Fibroblast of villous mesenchyme (primary cell): Measurements from ENCODE around the gene RNU2-63P. TPM values are rescaled to one million over a fixed set of nuclear protein-coding genes. Genes with fewer than 3 reads are reported as not detected.

Experiments used
- DNase-seq: peaks from one replicate; pipeline ENCODE4 v3.0.0-alpha.2; 2010; ENCODE audit warnings: low read depth
- H3K4me3 ChIP-seq: 2 replicates; pipeline ENCODE4 v1.5.1; 2011; ENCODE audit warnings: low read depth, mild to moderate bottlenecking, low read length
- CTCF ChIP-seq: IDR thresholded peaks from 2 replicates; pipeline ENCODE4 v1.5.1; 2012; ENCODE audit warnings: low read depth, mild to moderate bottlenecking, low read length; ENCODE audit not compliant: insufficient read depth
- total RNA-seq: library from RNA; depleted of rRNA; stranded (reverse); fragments of >200 nt; gene quantifications from 2 replicates; pipeline ENCODE4 v1.2.3, GENCODE V29; 2012

The RNU2-63P gene
- total RNA-seq, 1 donor: under 0.01 TPM

- peak; percentile 97 for DNase-seq
- H3K4me3 ChIP-seq: peak within 1 kb of the TSS; percentile 77
- peak; percentile 14 for TF ChIP-seq CTCF
These were observed 39.2 kb upstream of the RNU2-63P start, which contains the start of gene KRCC1 for GRCh38 chr2:88055371-88056128. TSS of gene KRCC1 (minus strand) at chr2:88055783. CDS start at chr2:88028563, 27,220 bp downstream.

GRCh38 chr2:88054782-88055370 lies 38.5 kb upstream of the RNU2-63P start:
- TF ChIP-seq CTCF: no peak
- DNase-seq: peak; percentile 65
- H3K4me3 ChIP-seq: peak overlapping the region; percentile 77

GRCh38 chr2:88053934-88054781 lies 37.8 kb upstream of the RNU2-63P start:
- peak; percentile 81 for DNase-seq
- no peak for TF ChIP-seq CTCF

GRCh38 chr2:88053296-88053695 lies 36.9 kb upstream of the RNU2-63P start:
- peak overlapping the region; percentile 77 for H3K4me3 ChIP-seq
- DNase-seq: peak; percentile 97

More at GRCh38 chr2:88053934-88054781, 37.8 kb upstream of the RNU2-63P start:
- H3K4me3 ChIP-seq: peak overlapping the region; percentile 77

GRCh38 chr2:88051792-88052191 lies 35.4 kb upstream of the RNU2-63P start:
- no peak for DNase-seq
- TF ChIP-seq CTCF: no peak
- H3K4me3 ChIP-seq: no peak overlapping the region

More at GRCh38 chr2:88053296-88053695, 36.9 kb upstream of the RNU2-63P start:
- no peak for TF ChIP-seq CTCF

- no peak overlapping the region for H3K4me3 ChIP-seq
These were observed 33.3 kb upstream of the RNU2-63P start for GRCh38 chr2:88049622-88050021.

More at GRCh38 chr2:88049622-88050021, 33.3 kb upstream of the RNU2-63P start:
- no peak for TF ChIP-seq CTCF
- no peak for DNase-seq
